IMR-90 (cell line): ENCODE data around the gene BCAR1. TPM values are rescaled to one million over a fixed set of nuclear protein-coding genes. Genes with fewer than 3 reads are reported as not detected.

ENCODE experiments used
- ATAC-seq: fragments of 200-7000 bp; cut with Tn5 transposase; 2 replicates; pipeline ENCODE4 v1.9.1; 2020; ENCODE audit warnings: low read depth, mild to moderate bottlenecking, moderate library complexity
- BruUV-seq: library from RNA; stranded (reverse); fragments of 400-500 nt; replicated peaks from 2 replicates; lab custom pipeline; 2021; lab: Mats Ljungman, UMichigan
- CTCF ChIA-PET: fragments of 300-600 bp; formaldehyde crosslinking; extraction: SDS; loops from one replicate; lab custom pipeline; 2021; ENCODE audit warnings: antibody characterized with exemption; lab: Yijun Ruan, JAX
- POLR2A ChIA-PET: fragments of 300-600 bp; sonication (Branson Sonifier 250); formaldehyde crosslinking; loops from one replicate; lab custom pipeline; 2022; ENCODE audit warnings: antibody characterized with exemption; ENCODE audit not compliant: unreplicated experiment; lab: Charles Lee
- DNase-seq: peaks from one replicate; pipeline ENCODE4 v3.0.0; 2013
- H2AFZ ChIP-seq: replicated peaks from 2 replicates; pipeline ENCODE3; 2013; ENCODE audit warnings: low read length, mild to moderate bottlenecking; ENCODE audit not compliant: poor library complexity
- H2AK5ac ChIP-seq: 2 replicates; pipeline ENCODE4 v1.6.1; 2013; ENCODE audit warnings: low read depth, low read length, inconsistent platforms
- H2AK9ac ChIP-seq: replicated peaks from 2 replicates; pipeline ENCODE3; 2013; ENCODE audit warnings: mild to moderate bottlenecking, low read depth, low read length, moderate library complexity; ENCODE audit not compliant: poor library complexity
- H2BK120ac ChIP-seq: 2 replicates; pipeline ENCODE4 v1.6.1; 2013; ENCODE audit warnings: low read depth, low read length, inconsistent platforms
- H2BK15ac ChIP-seq: 3 replicates; pipeline ENCODE4 v1.6.1; 2013; ENCODE audit warnings: low read depth, low read length, inconsistent platforms
- H2BK20ac ChIP-seq: 2 replicates; pipeline ENCODE4 v1.6.1; 2013; ENCODE audit warnings: low read depth, mild to moderate bottlenecking, inconsistent platforms, low read length, moderate library complexity
- H2BK5ac ChIP-seq: 2 replicates; pipeline ENCODE4 v1.6.1; 2013; ENCODE audit warnings: mild to moderate bottlenecking, low read depth, low read length, inconsistent platforms; ENCODE audit not compliant: poor library complexity, severe bottlenecking
- H3K14ac ChIP-seq: replicated peaks from 2 replicates; pipeline ENCODE4 v1.6.1; 2013; ENCODE audit warnings: low read depth, low read length, inconsistent platforms
- H3K18ac ChIP-seq: 2 replicates; pipeline ENCODE4 v1.6.1; 2013; ENCODE audit warnings: low read depth, low read length, control low read depth
- H3K23ac ChIP-seq: 2 replicates; pipeline ENCODE4 v1.6.1; 2013; ENCODE audit warnings: low read depth, low read length, inconsistent platforms
- H3K27ac ChIP-seq: 2 replicates; pipeline ENCODE4 v1.5.1; 2013; ENCODE audit warnings: mild to moderate bottlenecking, control low read depth, low read length; ENCODE audit not compliant: insufficient read depth
- H3K27me3 ChIP-seq: 2 replicates; pipeline ENCODE4 v1.6.1; 2013; ENCODE audit warnings: low read length; ENCODE audit not compliant: control insufficient read depth, insufficient read depth
- H3K36me3 ChIP-seq: 2 replicates; pipeline ENCODE4 v1.6.1; 2013; ENCODE audit warnings: low read length, mixed read lengths; ENCODE audit not compliant: control insufficient read depth, insufficient read depth
- H3K4ac ChIP-seq: 2 replicates; pipeline ENCODE4 v1.6.1; 2013; ENCODE audit warnings: low read depth, low read length, inconsistent platforms
- H3K4me1 ChIP-seq: 2 replicates; pipeline ENCODE4 v1.6.1; 2013; ENCODE audit warnings: low read length, mixed read lengths; ENCODE audit not compliant: control insufficient read depth, insufficient read depth
- H3K4me2 ChIP-seq: 2 replicates; pipeline ENCODE4 v1.6.1; 2013; ENCODE audit warnings: low read depth, mild to moderate bottlenecking, control low read depth, low read length, moderate library complexity
- H3K4me3 ChIP-seq: 2 replicates; pipeline ENCODE4 v1.5.1; 2013; ENCODE audit warnings: low read depth, mild to moderate bottlenecking, control low read depth, low read length, moderate library complexity; ENCODE audit not compliant: insufficient read depth
- H3K56ac ChIP-seq: 2 replicates; pipeline ENCODE4 v1.6.1; 2013; ENCODE audit warnings: low read length, inconsistent platforms; ENCODE audit not compliant: insufficient read depth; ENCODE audit errors: extremely low read depth
- H3K79me1 ChIP-seq, 2 experiments: 2 replicates each; pipeline ENCODE4 v1.6.1; 2013; ENCODE audit warnings: low read length in 2 of 2, inconsistent platforms in 1 of 2, low read depth in 1 of 2
- H3K9ac ChIP-seq: 2 replicates; pipeline ENCODE4 v1.6.1; 2013; ENCODE audit warnings: low read depth, low read length, control low read depth
- H3K9me1 ChIP-seq: 2 replicates; pipeline ENCODE4 v1.6.1; 2013; ENCODE audit warnings: low read length, inconsistent platforms; ENCODE audit not compliant: insufficient read depth
- H3K9me3 ChIP-seq: 2 replicates; pipeline ENCODE4 v1.6.1; 2013; ENCODE audit warnings: low read length; ENCODE audit not compliant: control insufficient read depth, insufficient read depth
- H4K20me1 ChIP-seq: 2 replicates; pipeline ENCODE4 v1.6.1; 2013; ENCODE audit warnings: low read length, inconsistent platforms; ENCODE audit not compliant: insufficient read depth
- H4K5ac ChIP-seq: 2 replicates; pipeline ENCODE4 v1.6.1; 2013; ENCODE audit warnings: mild to moderate bottlenecking, low read depth, low read length, control low read depth
- H4K8ac ChIP-seq, 2 experiments: 2 replicates each; pipeline ENCODE4 v1.6.1; 2013; ENCODE audit warnings: low read depth in 2 of 2, low read length in 2 of 2, control low read depth in 1 of 2, inconsistent platforms in 1 of 2
- H4K91ac ChIP-seq: 2 replicates; pipeline ENCODE4 v1.6.1; 2013; ENCODE audit warnings: low read depth, low read length, inconsistent platforms; ENCODE audit not compliant: insufficient read depth
- CTCF ChIP-seq: conservative IDR thresholded peaks from 2 replicates; pipeline ENCODE4 v1.5.1; 2012; ENCODE audit warnings: mild to moderate bottlenecking, low read depth, low read length, improper control_type of control experiment
- MAFK ChIP-seq: IDR thresholded peaks from 2 replicates; pipeline ENCODE4 v1.6.1; 2012; ENCODE audit warnings: low read depth, low read length, improper control_type of control experiment
- NFE2L2 ChIP-seq: fragments of 150-350 bp; IDR thresholded peaks from 2 replicates; pipeline ENCODE4 v1.6.1; 2016; ENCODE audit warnings: low read depth, mild to moderate bottlenecking, low read length
- RAD21 ChIP-seq: IDR thresholded peaks from 2 replicates; pipeline ENCODE4 v1.6.1; 2012; ENCODE audit warnings: low read length, improper control_type of control experiment
- RCOR1 ChIP-seq: IDR thresholded peaks from 2 replicates; pipeline ENCODE4 v1.6.1; 2012; ENCODE audit warnings: mild to moderate bottlenecking, low read length, improper control_type of control experiment; ENCODE audit not compliant: insufficient replicate concordance
- WGBS, 2 experiments: methylation state at CpG; one replicate each; pipeline versions ENCODE4 v1.1.5 to v1.1.7; 2013; ENCODE audit warnings: missing lambda C conversion rate in 2 of 2; ENCODE audit not compliant: insufficient read length in 1 of 2; ENCODE audit errors: extremely low coverage in 2 of 2; 5-methylcytosine and 5-hydroxymethylcytosine counted together
- dilution Hi-C: fragments of 300-500 bp; cut with HindIII; formaldehyde crosslinking; loops from one replicate; pipeline ENCODE4 v1.14.3; 2018; ENCODE audit warnings: low sequenced_read_pairs; ENCODE audit not compliant: unreplicated experiment
- in situ Hi-C: fragments of 300-500 bp; cut with MboI; formaldehyde crosslinking; loops from 3 replicates; pipeline ENCODE4 v1.14.3; 2019; ENCODE audit warnings: low sequenced_read_pairs, inconsistent platforms, mixed read lengths
- intact Hi-C: fragments of 100-400 bp; cut with micrococcal nuclease; formaldehyde crosslinking; loops from 2 replicates; pipeline ENCODE4 v1.10.0; 2022
- polyA plus RNA-seq, 3 experiments: library from polyadenylated mRNA; depleted of rRNA; stranded (reverse); fragments of >200 nt; gene quantifications; 2 replicates each; pipeline ENCODE4 v1.2.3, GENCODE V29; 2012; ENCODE audit warnings: low replicate concordance in 1 of 3
- total RNA-seq: library from RNA; depleted of rRNA; stranded (reverse); fragments of >200 nt; gene quantifications from 2 replicates; pipeline ENCODE4 v1.2.3, GENCODE V29; 2012

Gene BCAR1
- total and polyA plus RNA-seq, 2 of the 4 experiments (the other 2 are of a cell fraction) = 18.1 to 99.4 TPM

GRCh38 chr16:75266738-75267630 lies 15.6 kb upstream of the BCAR1 start:
- Histone ChIP-seq H2AFZ (peak overlapping the region; percentile 97), H2BK20ac (peak overlapping the region; percentile 54; the same call in 1 of the 2 replicates), H2AK9ac (peak overlapping the region; percentile 99), H4K8ac (peak overlapping the region; percentile 96; a peak in 2 of 4 replicates), H3K23ac (peak overlapping the region; percentile 83), H4K20me1 (peaks cover 31% of the 10 kb centered on the region), H3K36me3 (peaks cover 3% of the 10 kb centered on the region; the same call in 1 of the 2 replicates), H3K9me3 (no peaks in the 10 kb centered on the region), H3K9me1 (peaks cover 29% of the 10 kb centered on the region), H2BK120ac (peak overlapping the region; percentile 85; the same call in 1 of the 2 replicates), H3K27ac (no peak overlapping the region; the same call in 1 of the 2 replicates), H3K14ac (no peak overlapping the region), H3K56ac (no peak overlapping the region), H4K91ac (peak overlapping the region; percentile 69), H2AK5ac (peak overlapping the region; percentile 95), H3K4me3 (no peak overlapping the region), H3K4ac (peak overlapping the region; percentile 97), H4K5ac (no peak overlapping the region), H2BK5ac (no peak overlapping the region), H3K27me3 (no peaks in the 10 kb centered on the region), H3K79me1 (peaks cover 5 to 44% of the 10 kb centered on the region in 2 experiments; a peak in 3 of 4 replicates), H3K18ac (no peak overlapping the region), H3K9ac (no peak overlapping the region), H3K4me2 (peak overlapping the region; percentile 62; the same call in 1 of the 2 replicates), H3K4me1 (peaks cover 37% of the 10 kb centered on the region), H2BK15ac (peak overlapping the region; percentile 97; the same call in 1 of the 3 replicates)
- CTCF ChIA-PET = interaction anchor here (0.6 kb wide), 1 partner anchor 102 kb away, joined by 3 read pairs; no protein-coding TSS in a partner anchor
- TF ChIP-seq MAFK (no peak), RCOR1 (no peak), RAD21 (no peak), NFE2L2 (no peak), CTCF (no peak)
- no TSS peak for BruUV-seq
- dilution Hi-C loops = no loop called here
- intact Hi-C loops = no loop called here
- WGBS, 2 experiments = 63% methylated on average over 4 of the region's 27 CpGs; no CpG with 5 or more reads in 1 of the 2 experiments
- ATAC-seq = no peak
- POLR2A ChIA-PET = no interaction called here
- in situ Hi-C loops = no loop called here
- DNase-seq = no peak
